ENCODE measurements around the gene YJU2.
"Not testable (repeated sequence)": the region's sequence is repeated elsewhere in the genome, so short reads cannot be mapped to it uniquely, and the experiment has no call there.

Gene YJU2

GRCh38 chr19:4228765-4229178, 18.1 kb upstream of the YJU2 start:
- ATAC-seq (no peak), DNase-seq (no peak)

- DNase-seq (peak; percentile 81), ATAC-seq (peak; percentile 84)
These were observed 17.5 kb upstream of the YJU2 start, which contains the start of gene EBI3 for GRCh38 chr19:4229179-4229931. Gene EBI3 (plus strand): TSS chr19:4229523. CDS start chr19:4229551, 28 bp downstream.

- not testable (repeated sequence) for DNase-seq, ATAC-seq
These were observed 16.6 kb upstream of the YJU2 start for GRCh38 chr19:4230237-4230636.

- DNase-seq, ATAC-seq: not testable (repeated sequence)
These were observed 15.4 kb upstream of the YJU2 start for GRCh38 chr19:4231521-4231920.

- not testable (repeated sequence) for DNase-seq, ATAC-seq
These were observed 14.7 kb upstream of the YJU2 start for GRCh38 chr19:4232139-4232538.

GRCh38 chr19:4232614-4233281, 14.1 kb upstream of the YJU2 start:
- ATAC-seq: no peak
- DNase-seq: no peak

GRCh38 chr19:4233282-4233853, 13.5 kb upstream of the YJU2 start:
- peak; percentile 89 for DNase-seq
- ATAC-seq: peak; percentile 33

GRCh38 chr19:4234142-4234861, 12.6 kb upstream of the YJU2 start:
- no peak for DNase-seq
- ATAC-seq: no peak

- DNase-seq (no peak), ATAC-seq (no peak)
These were observed 12.0 kb upstream of the YJU2 start for GRCh38 chr19:4234862-4235201.

GRCh38 chr19:4237510-4237909, 9.4 kb upstream of the YJU2 start:
- ATAC-seq, DNase-seq: not testable (repeated sequence)

GRCh38 chr19:4238831-4239230, 8.0 kb upstream of the YJU2 start:
- ATAC-seq (no peak), DNase-seq (no peak)

- DNase-seq: no peak
- ATAC-seq: no peak
These were observed 5.0 kb upstream of the YJU2 start for GRCh38 chr19:4241824-4242430.

GRCh38 chr19:4245938-4246337, 942 bp upstream of the YJU2 start:
- not testable (repeated sequence) for DNase-seq, ATAC-seq

- DNase-seq (no peak), ATAC-seq (no peak)
These were observed 9.7 kb downstream of the YJU2 start for GRCh38 chr19:4256563-4256962.

GRCh38 chr19:4257025-4257424, 10.1 kb downstream of the YJU2 start:
- no peak for DNase-seq
- ATAC-seq: no peak

- no peak for DNase-seq
- no peak for ATAC-seq
These were observed 11.3 kb downstream of the YJU2 start for GRCh38 chr19:4258181-4258580.

- DNase-seq (no peak), ATAC-seq (no peak)
These were observed 13.8 kb downstream of the YJU2 start for GRCh38 chr19:4260613-4261191.

GRCh38 chr19:4264812-4265211, 17.9 kb downstream of the YJU2 start:
- no peak for ATAC-seq

GRCh38 chr19:4266253-4267000, 19.5 kb downstream of the YJU2 start:
- ATAC-seq (no peak), DNase-seq (no peak)

More at GRCh38 chr19:4264812-4265211, 17.9 kb downstream of the YJU2 start:
- DNase-seq: no peak

GRCh38 chr19:4267101-4267900, 20.4 kb downstream of the YJU2 start:
- ATAC-seq (peak; percentile 68), DNase-seq (peak; percentile 76)

Data from stimulated activated naive CD8-positive, alpha-beta T cell treated with anti-CD3 and anti-CD28 coated beads, Interleukin-15, Interleukin-2, amounts not matched to agents 100 U/mL and 50 U/mL, for 24 hours (primary cell).